Mesothelial cell of epicardium (in vitro differentiated cells): Measurements from ENCODE around the gene SIVA1. TPM values are rescaled to one million over a fixed set of nuclear protein-coding genes. Genes with fewer than 3 reads are reported as not detected.

Source experiments
- DNase-seq, 2 experiments: peaks; one replicate each; pipeline ENCODE4 v3.0.0; 2021; ENCODE audit warnings: low spot score in 2 of 2; ENCODE audit not compliant: unreplicated experiment in 2 of 2
- H3K27ac Mint-ChIP-seq: 2 replicates; pipeline ENCODE4 v1.8.0; 2021; ENCODE audit warnings: mixed read lengths
- H3K27me3 Mint-ChIP-seq: 2 replicates; pipeline ENCODE4 v1.8.0; 2021; ENCODE audit warnings: low read depth, mixed read lengths
- H3K36me3 Mint-ChIP-seq: 2 replicates; pipeline ENCODE4 v1.8.0; 2021; ENCODE audit warnings: mixed read lengths
- H3K4me1 Mint-ChIP-seq: 2 replicates; pipeline ENCODE4 v1.8.0; 2021; ENCODE audit warnings: mixed read lengths
- H3K4me3 Mint-ChIP-seq: 2 replicates; pipeline ENCODE4 v1.8.0; 2021; ENCODE audit warnings: mild to moderate bottlenecking, moderate library complexity, mixed read lengths
- H3K9me3 Mint-ChIP-seq: 2 replicates; pipeline ENCODE4 v1.8.0; 2021; ENCODE audit warnings: mixed read lengths
- CTCF ChIP-seq: fragments of 200-600 bp; sonication (generic); IDR thresholded peaks from one replicate; pipeline ENCODE4 v1.5.0; 2021; ENCODE audit warnings: antibody characterized with exemption; ENCODE audit not compliant: unreplicated experiment
- total RNA-seq: library from RNA; stranded (reverse); gene quantifications from 3 replicates; pipeline ENCODE4 v1.2.1, GENCODE V29; 2021

Gene SIVA1
- total RNA-seq, 1 donor from 2014 or later, result 70.9 TPM

- no peak for DNase-seq
- H3K4me3 Mint-ChIP-seq, result no peak overlapping the region
- no peaks in the 10 kb centered on the region for H3K27me3 Mint-ChIP-seq
- no peak overlapping the region for H3K27ac Mint-ChIP-seq
- no peak for TF ChIP-seq CTCF
- H3K9me3 Mint-ChIP-seq, result no peaks in the 10 kb centered on the region
- H3K36me3 Mint-ChIP-seq, result peaks cover 15% of the 10 kb centered on the region
- peaks cover 2% of the 10 kb centered on the region for H3K4me1 Mint-ChIP-seq
Measured at GRCh38 chr14:104707608-104708595, 45.0 kb upstream of the SIVA1 start.

GRCh38 chr14:104708606-104709268 lies 44.2 kb upstream of the SIVA1 start:
- DNase-seq, result peak; percentile 64 to 86
- Mint-ChIP-seq H3K36me3 (peaks cover 11% of the 10 kb centered on the region), H3K27ac (no peak overlapping the region), H3K4me1 (peaks cover 2% of the 10 kb centered on the region), H3K27me3 (no peaks in the 10 kb centered on the region), H3K9me3 (no peaks in the 10 kb centered on the region), H3K4me3 (no peak overlapping the region)
- TF ChIP-seq CTCF, result peak; percentile 96

- H3K9me3 Mint-ChIP-seq, result no peaks in the 10 kb centered on the region
- DNase-seq, result no peak
- no peak overlapping the region for H3K4me3 Mint-ChIP-seq
- peaks cover 2% of the 10 kb centered on the region for H3K4me1 Mint-ChIP-seq
- no peak overlapping the region for H3K27ac Mint-ChIP-seq
- no peaks in the 10 kb centered on the region for H3K27me3 Mint-ChIP-seq
- TF ChIP-seq CTCF, result no peak
- peaks cover 4% of the 10 kb centered on the region for H3K36me3 Mint-ChIP-seq
Measured at GRCh38 chr14:104709387-104710039, 43.4 kb upstream of the SIVA1 start.

- Mint-ChIP-seq H3K27ac (no peak overlapping the region), H3K27me3 (no peaks in the 10 kb centered on the region), H3K4me1 (peaks cover 2% of the 10 kb centered on the region), H3K9me3 (no peaks in the 10 kb centered on the region), H3K4me3 (no peak overlapping the region), H3K36me3 (no peaks in the 10 kb centered on the region)
- TF ChIP-seq CTCF, result no peak
- DNase-seq, result no peak
Measured at GRCh38 chr14:104710071-104710735, 42.7 kb upstream of the SIVA1 start.
